Fibroblast of skin of back (primary cell): ENCODE data around the gene KCTD19.

Experiments
- DNase-seq: peaks from one replicate; pipeline ENCODE4 v3.0.0-alpha.2; 2013

The KCTD19 gene

GRCh38 chr16:67258161-67258835 lies 68.2 kb downstream of the KCTD19 start:
- no peak for DNase-seq

GRCh38 chr16:67257486-67258160 lies 68.9 kb downstream of the KCTD19 start:
- peak; percentile 73 for DNase-seq

GRCh38 chr16:67256701-67257230 lies 69.8 kb downstream of the KCTD19 start:
- no peak for DNase-seq

GRCh38 chr16:67255553-67256221 lies 70.9 kb downstream of the KCTD19 start:
- DNase-seq, result no peak

GRCh38 chr16:67254801-67255552 lies 71.6 kb downstream of the KCTD19 start:
- DNase-seq, result no peak

- DNase-seq, result no peak
Observed at GRCh38 chr16:67252609-67253497, 73.7 kb downstream of the KCTD19 start.

- no peak for DNase-seq
Observed at GRCh38 chr16:67250045-67250327, 76.6 kb downstream of the KCTD19 start.

GRCh38 chr16:67249178-67250044 lies 77.1 kb downstream of the KCTD19 start:
- DNase-seq, result no peak

GRCh38 chr16:67248401-67249177 lies 78.0 kb downstream of the KCTD19 start, which contains the start of gene SLC9A5:
Gene SLC9A5 (plus strand): TSS chr16:67248979. CDS start chr16:67249015, 36 bp downstream.
- DNase-seq, result no peak

- no peak for DNase-seq
Observed at GRCh38 chr16:67248073-67248400, 78.5 kb downstream of the KCTD19 start.

- peak; percentile 95 for DNase-seq
Observed at GRCh38 chr16:67247192-67248072, 79.1 kb downstream of the KCTD19 start, which contains the start of gene FHOD1. Gene FHOD1 (minus strand): TSS chr16:67247481. CDS start chr16:67247410, 71 bp downstream.

GRCh38 chr16:67246756-67247191 lies 79.8 kb downstream of the KCTD19 start:
- DNase-seq, result no peak

- DNase-seq, result peak; percentile 87
Observed at GRCh38 chr16:67246081-67246755, 80.3 kb downstream of the KCTD19 start.

GRCh38 chr16:67245674-67246080 lies 80.9 kb downstream of the KCTD19 start:
- DNase-seq, result no peak

- no peak for DNase-seq
Observed at GRCh38 chr16:67245186-67245585, 81.4 kb downstream of the KCTD19 start.

GRCh38 chr16:67244387-67245185 lies 82.0 kb downstream of the KCTD19 start:
- peak; percentile 99 for DNase-seq

- DNase-seq, result no peak
Observed at GRCh38 chr16:67243481-67243880, 83.1 kb downstream of the KCTD19 start.
